HEK293 (cell line): ENCODE measurements around the gene PROX2.
A peak's percentile ranks its signal among the peaks of the same experiment; 100 is the strongest.

Experiments
- FEZF1 ChIP-seq: fragments of 450-650 bp; formaldehyde crosslinking; IDR thresholded peaks from 2 replicates; pipeline ENCODE4 v1.5.1; 2016; ENCODE audit warnings: missing biosample characterization, missing genetic modification characterization
- GLI2 ChIP-seq: fragments of 450-650 bp; formaldehyde crosslinking; IDR thresholded peaks from 2 replicates; pipeline ENCODE4; 2017; ENCODE audit warnings: missing biosample characterization, missing genetic modification characterization, low read depth, borderline replicate concordance
- HOXD13 ChIP-seq: sonication (generic); formaldehyde crosslinking; IDR thresholded peaks from 2 replicates; pipeline ENCODE4 v1.8.0; 2022; ENCODE audit warnings: missing genetic modification reagents, borderline replicate concordance
- SP7 ChIP-seq: fragments of 450-650 bp; formaldehyde crosslinking; IDR thresholded peaks from 2 replicates; pipeline ENCODE4 v1.5.1; 2016; ENCODE audit warnings: missing biosample characterization, missing genetic modification characterization
- ZBTB8A ChIP-seq: fragments of 450-650 bp; formaldehyde crosslinking; IDR thresholded peaks from 2 replicates; pipeline ENCODE4 v1.5.1; 2016; ENCODE audit warnings: missing biosample characterization, missing genetic modification characterization
- ZFP41 ChIP-seq: fragments of 450-650 bp; formaldehyde crosslinking; IDR thresholded peaks from 2 replicates; pipeline ENCODE4 v1.5.1; 2016; ENCODE audit warnings: missing biosample characterization, missing genetic modification characterization, borderline replicate concordance
- ZNF133 ChIP-seq: fragments of 450-650 bp; formaldehyde crosslinking; IDR thresholded peaks from 2 replicates; pipeline ENCODE4 v1.5.1; 2016; ENCODE audit warnings: missing biosample characterization, missing genetic modification characterization
- ZNF155 ChIP-seq: fragments of 450-650 bp; formaldehyde crosslinking; IDR thresholded peaks from 2 replicates; pipeline ENCODE4 v1.5.1; 2016; ENCODE audit warnings: missing biosample characterization, missing genetic modification characterization
- ZNF202 ChIP-seq: fragments of 450-650 bp; formaldehyde crosslinking; IDR thresholded peaks from 2 replicates; pipeline ENCODE4 v1.5.1; 2016; ENCODE audit warnings: missing biosample characterization, missing genetic modification characterization, borderline replicate concordance
- ZNF221 ChIP-seq: fragments of 450-650 bp; formaldehyde crosslinking; IDR thresholded peaks from 2 replicates; pipeline ENCODE4 v1.5.1; 2017; ENCODE audit warnings: missing biosample characterization, missing genetic modification characterization, borderline replicate concordance
- ZNF274 ChIP-seq, 2 experiments: fragments of 200-500 bp in 1 of 2; fragments of 450-650 bp in 1 of 2; sonication (Bioruptor generic) in 1 of 2; formaldehyde crosslinking in 1 of 2; IDR thresholded peaks; 2 replicates each; pipeline versions ENCODE4 v1.5.1 to v1.6.1; 2014 to 2016; ENCODE audit warnings: borderline replicate concordance in 1 of 2, inconsistent platforms in 1 of 2, low read length in 1 of 2, missing biosample characterization in 1 of 2, missing genetic modification characterization in 1 of 2
- ZNF341 ChIP-seq: fragments of 450-650 bp; formaldehyde crosslinking; IDR thresholded peaks from 2 replicates; pipeline ENCODE4; 2016; ENCODE audit warnings: low read depth, missing biosample characterization, missing genetic modification characterization
- ZNF426 ChIP-seq: fragments of 450-650 bp; formaldehyde crosslinking; IDR thresholded peaks from 2 replicates; pipeline ENCODE4 v1.5.1; 2017; ENCODE audit warnings: missing biosample characterization, missing genetic modification characterization, mild to moderate bottlenecking, inconsistent platforms, moderate library complexity
- ZNF510 ChIP-seq: fragments of 450-650 bp; formaldehyde crosslinking; IDR thresholded peaks from 2 replicates; pipeline ENCODE4 v1.5.1; 2018; ENCODE audit warnings: mild to moderate bottlenecking, missing genetic modification characterization, missing biosample characterization; ENCODE audit not compliant: insufficient replicate concordance
- ZNF610 ChIP-seq: fragments of 450-650 bp; formaldehyde crosslinking; IDR thresholded peaks from 2 replicates; pipeline ENCODE4 v1.5.1; 2016; ENCODE audit warnings: missing biosample characterization, missing genetic modification characterization, borderline replicate concordance
- ZNF660 ChIP-seq: fragments of 450-650 bp; IDR thresholded peaks from 2 replicates; pipeline ENCODE4 v1.5.1; 2018; ENCODE audit warnings: missing biosample characterization, mild to moderate bottlenecking, missing genetic modification characterization
- ZNF701 ChIP-seq: fragments of 450-650 bp; formaldehyde crosslinking; IDR thresholded peaks from 2 replicates; pipeline ENCODE4 v1.5.1; 2016; ENCODE audit warnings: missing biosample characterization, missing genetic modification characterization
- ZNF747 ChIP-seq: fragments of 450-650 bp; formaldehyde crosslinking; IDR thresholded peaks from 2 replicates; pipeline ENCODE4 v1.5.1; 2016; ENCODE audit warnings: missing biosample characterization, missing genetic modification characterization
- ZNF768 ChIP-seq: fragments of 450-650 bp; formaldehyde crosslinking; IDR thresholded peaks from 2 replicates; pipeline ENCODE4 v1.5.1; 2018; ENCODE audit warnings: missing biosample characterization, mild to moderate bottlenecking, missing genetic modification characterization
- ZNF777 ChIP-seq: fragments of 450-650 bp; formaldehyde crosslinking; IDR thresholded peaks from 2 replicates; pipeline ENCODE4 v1.5.1; 2017; ENCODE audit warnings: missing biosample characterization, missing genetic modification characterization, borderline replicate concordance
- ZNF785 ChIP-seq: fragments of 450-650 bp; formaldehyde crosslinking; IDR thresholded peaks from 2 replicates; pipeline ENCODE4 v1.5.1; 2016; ENCODE audit warnings: missing biosample characterization, missing genetic modification characterization
- TF ChIP-seq, protein P1 (sequence below): fragments of 450-650 bp; formaldehyde crosslinking; IDR thresholded peaks from 2 replicates; pipeline ENCODE4 v1.5.1; 2016; ENCODE audit warnings: missing biosample characterization, missing genetic modification characterization
- TF ChIP-seq, protein P2 (sequence below): fragments of 450-650 bp; formaldehyde crosslinking; IDR thresholded peaks from 2 replicates; pipeline ENCODE4 v1.5.1; 2017; ENCODE audit warnings: missing biosample characterization, missing genetic modification characterization
- TF ChIP-seq, protein P3 (sequence below): fragments of 450-650 bp; formaldehyde crosslinking; IDR thresholded peaks from 2 replicates; pipeline ENCODE4 v1.5.1; 2016; ENCODE audit warnings: missing biosample characterization, missing genetic modification characterization
- TF ChIP-seq, protein P4 (sequence below): fragments of 450-650 bp; formaldehyde crosslinking; IDR thresholded peaks from 2 replicates; pipeline ENCODE4 v1.5.1; 2016; ENCODE audit warnings: missing biosample characterization, missing genetic modification characterization
- TF ChIP-seq, protein P5 (sequence below): fragments of 450-650 bp; formaldehyde crosslinking; IDR thresholded peaks from 2 replicates; pipeline ENCODE4 v1.5.1; 2017; ENCODE audit warnings: missing biosample characterization, missing genetic modification characterization
- TF ChIP-seq, protein P6 (sequence below): fragments of 450-650 bp; formaldehyde crosslinking; IDR thresholded peaks from 2 replicates; pipeline ENCODE4 v1.5.1; 2016; ENCODE audit warnings: missing biosample characterization, missing genetic modification characterization

Gene PROX2

DNA sequence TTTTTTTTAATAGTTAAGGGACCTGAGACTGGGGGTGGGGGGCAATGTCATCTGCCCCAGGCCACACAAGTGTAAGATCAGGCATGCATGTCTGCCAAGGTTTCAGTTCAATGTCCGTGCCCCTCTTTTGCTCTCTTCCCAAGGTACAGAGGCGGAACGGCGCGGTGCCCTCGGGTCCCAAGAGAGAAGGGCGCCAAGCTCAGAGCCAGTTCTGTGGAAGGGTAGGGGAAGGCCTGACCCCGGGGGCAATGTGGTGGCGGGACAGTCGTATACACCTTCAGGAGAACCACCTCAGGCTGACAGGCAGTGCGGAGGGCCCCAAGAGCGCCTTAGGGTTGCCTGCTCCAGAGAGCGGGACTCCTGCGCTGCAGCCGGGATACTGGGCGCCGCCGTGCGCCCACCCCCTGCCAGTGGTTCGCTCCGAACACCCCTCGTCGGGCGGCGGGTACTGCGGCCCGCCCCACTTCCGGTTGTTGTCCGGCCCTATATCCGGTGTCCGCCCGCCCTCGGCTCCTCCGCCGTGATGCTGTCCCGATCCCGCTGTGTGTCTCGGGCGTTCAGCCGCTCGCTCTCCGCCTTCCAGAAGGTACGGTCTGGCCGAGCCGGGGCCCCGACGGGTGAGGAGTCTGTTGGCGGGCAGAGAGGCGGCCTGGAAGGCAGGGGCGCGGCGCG is 5.6 kb upstream of the PROX2 start, which contains the start of gene DLST (continued):
- no peak for TF ChIP-seq ZNF202
- no peak for TF ChIP-seq ZNF426
- TF ChIP-seq FEZF1 (tag by site-specific recombination) = no peak
- no peak for TF ChIP-seq ZNF768 (tag by site-specific recombination)
- TF ChIP-seq ZNF660 (tag by site-specific recombination) = peak; percentile 64; the same call in 1 of the 2 replicates
- no peak; the same call in 1 of the 2 replicates for TF ChIP-seq ZNF777 (tag by site-specific recombination)
- TF ChIP-seq, protein P1, sequence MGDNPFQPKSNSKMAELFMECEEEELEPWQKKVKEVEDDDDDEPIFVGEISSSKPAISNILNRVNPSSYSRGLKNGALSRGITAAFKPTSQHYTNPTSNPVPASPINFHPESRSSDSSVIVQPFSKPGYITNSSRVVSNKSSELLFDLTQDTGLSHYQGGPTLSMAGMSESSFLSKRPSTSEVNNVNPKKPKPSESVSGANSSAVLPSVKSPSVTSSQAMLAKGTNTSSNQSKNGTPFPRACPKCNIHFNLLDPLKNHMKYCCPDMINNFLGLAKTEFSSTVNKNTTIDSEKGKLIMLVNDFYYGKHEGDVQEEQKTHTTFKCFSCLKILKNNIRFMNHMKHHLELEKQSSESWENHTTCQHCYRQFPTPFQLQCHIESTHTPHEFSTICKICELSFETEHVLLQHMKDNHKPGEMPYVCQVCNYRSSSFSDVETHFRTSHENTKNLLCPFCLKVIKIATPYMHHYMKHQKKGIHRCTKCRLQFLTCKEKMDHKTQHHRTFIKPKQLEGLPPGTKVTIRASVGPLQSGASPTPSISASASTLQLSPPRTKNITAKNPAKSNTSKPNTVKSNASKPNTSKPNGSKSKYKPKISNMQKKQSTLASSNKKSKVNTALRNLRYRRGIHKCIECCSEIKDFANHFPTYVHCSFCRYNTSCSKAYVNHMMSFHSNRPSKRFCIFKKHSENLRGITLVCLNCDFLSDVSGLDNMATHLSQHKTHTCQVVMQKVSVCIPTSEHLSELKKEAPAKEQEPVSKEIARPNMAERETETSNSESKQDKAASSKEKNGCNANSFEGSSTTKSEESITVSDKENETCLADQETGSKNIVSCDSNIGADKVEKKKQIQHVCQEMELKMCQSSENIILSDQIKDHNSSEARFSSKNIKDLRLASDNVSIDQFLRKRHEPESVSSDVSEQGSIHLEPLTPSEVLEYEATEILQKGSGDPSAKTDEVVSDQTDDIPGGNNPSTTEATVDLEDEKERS (tag by site-specific recombination) = no peak
- TF ChIP-seq ZNF747 (tag by site-specific recombination) = no peak
- TF ChIP-seq, protein P2, sequence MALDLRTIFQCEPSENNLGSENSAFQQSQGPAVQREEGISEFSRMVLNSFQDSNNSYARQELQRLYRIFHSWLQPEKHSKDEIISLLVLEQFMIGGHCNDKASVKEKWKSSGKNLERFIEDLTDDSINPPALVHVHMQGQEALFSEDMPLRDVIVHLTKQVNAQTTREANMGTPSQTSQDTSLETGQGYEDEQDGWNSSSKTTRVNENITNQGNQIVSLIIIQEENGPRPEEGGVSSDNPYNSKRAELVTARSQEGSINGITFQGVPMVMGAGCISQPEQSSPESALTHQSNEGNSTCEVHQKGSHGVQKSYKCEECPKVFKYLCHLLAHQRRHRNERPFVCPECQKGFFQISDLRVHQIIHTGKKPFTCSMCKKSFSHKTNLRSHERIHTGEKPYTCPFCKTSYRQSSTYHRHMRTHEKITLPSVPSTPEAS (tag by site-specific recombination) = no peak
- no peak for TF ChIP-seq ZNF155
- peak; percentile 56 for TF ChIP-seq ZNF341 (tag by site-specific recombination)
- TF ChIP-seq ZBTB8A (tag by site-specific recombination) = peak; percentile 99
- TF ChIP-seq, protein P3, sequence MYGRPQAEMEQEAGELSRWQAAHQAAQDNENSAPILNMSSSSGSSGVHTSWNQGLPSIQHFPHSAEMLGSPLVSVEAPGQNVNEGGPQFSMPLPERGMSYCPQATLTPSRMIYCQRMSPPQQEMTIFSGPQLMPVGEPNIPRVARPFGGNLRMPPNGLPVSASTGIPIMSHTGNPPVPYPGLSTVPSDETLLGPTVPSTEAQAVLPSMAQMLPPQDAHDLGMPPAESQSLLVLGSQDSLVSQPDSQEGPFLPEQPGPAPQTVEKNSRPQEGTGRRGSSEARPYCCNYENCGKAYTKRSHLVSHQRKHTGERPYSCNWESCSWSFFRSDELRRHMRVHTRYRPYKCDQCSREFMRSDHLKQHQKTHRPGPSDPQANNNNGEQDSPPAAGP (tag by site-specific recombination) = peak; percentile 72; the same call in 1 of the 2 replicates
- TF ChIP-seq ZNF785 (tag by site-specific recombination) = no peak
- TF ChIP-seq, protein P4, sequence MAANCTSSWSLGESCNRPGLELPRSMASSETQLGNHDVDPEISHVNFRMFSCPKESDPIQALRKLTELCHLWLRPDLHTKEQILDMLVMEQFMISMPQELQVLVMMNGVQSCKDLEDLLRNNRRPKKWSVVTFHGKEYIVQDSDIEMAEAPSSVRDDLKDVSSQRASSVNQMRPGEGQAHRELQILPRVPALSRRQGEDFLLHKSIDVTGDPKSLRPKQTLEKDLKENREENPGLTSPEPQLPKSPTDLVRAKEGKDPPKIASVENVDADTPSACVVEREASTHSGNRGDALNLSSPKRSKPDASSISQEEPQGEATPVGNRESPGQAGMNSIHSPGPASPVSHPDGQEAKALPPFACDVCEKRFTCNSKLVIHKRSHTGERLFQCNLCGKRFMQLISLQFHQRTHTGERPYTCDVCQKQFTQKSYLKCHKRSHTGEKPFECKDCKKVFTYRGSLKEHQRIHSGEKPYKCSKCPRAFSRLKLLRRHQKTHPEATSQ = no peak
- no peak for TF ChIP-seq ZNF133 (tag by site-specific recombination)
- TF ChIP-seq, protein P5, sequence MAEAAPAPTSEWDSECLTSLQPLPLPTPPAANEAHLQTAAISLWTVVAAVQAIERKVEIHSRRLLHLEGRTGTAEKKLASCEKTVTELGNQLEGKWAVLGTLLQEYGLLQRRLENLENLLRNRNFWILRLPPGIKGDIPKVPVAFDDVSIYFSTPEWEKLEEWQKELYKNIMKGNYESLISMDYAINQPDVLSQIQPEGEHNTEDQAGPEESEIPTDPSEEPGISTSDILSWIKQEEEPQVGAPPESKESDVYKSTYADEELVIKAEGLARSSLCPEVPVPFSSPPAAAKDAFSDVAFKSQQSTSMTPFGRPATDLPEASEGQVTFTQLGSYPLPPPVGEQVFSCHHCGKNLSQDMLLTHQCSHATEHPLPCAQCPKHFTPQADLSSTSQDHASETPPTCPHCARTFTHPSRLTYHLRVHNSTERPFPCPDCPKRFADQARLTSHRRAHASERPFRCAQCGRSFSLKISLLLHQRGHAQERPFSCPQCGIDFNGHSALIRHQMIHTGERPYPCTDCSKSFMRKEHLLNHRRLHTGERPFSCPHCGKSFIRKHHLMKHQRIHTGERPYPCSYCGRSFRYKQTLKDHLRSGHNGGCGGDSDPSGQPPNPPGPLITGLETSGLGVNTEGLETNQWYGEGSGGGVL = peak; percentile 72
- TF ChIP-seq ZNF510 (tag by site-specific recombination) = no peak
- TF ChIP-seq, protein P6, sequence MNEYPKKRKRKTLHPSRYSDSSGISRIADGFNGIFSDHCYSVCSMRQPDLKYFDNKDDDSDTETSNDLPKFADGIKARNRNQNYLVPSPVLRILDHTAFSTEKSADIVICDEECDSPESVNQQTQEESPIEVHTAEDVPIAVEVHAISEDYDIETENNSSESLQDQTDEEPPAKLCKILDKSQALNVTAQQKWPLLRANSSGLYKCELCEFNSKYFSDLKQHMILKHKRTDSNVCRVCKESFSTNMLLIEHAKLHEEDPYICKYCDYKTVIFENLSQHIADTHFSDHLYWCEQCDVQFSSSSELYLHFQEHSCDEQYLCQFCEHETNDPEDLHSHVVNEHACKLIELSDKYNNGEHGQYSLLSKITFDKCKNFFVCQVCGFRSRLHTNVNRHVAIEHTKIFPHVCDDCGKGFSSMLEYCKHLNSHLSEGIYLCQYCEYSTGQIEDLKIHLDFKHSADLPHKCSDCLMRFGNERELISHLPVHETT = peak; percentile 89
- no peak for TF ChIP-seq ZFP41 (tag by site-specific recombination)
- no peak for TF ChIP-seq ZNF701 (tag by site-specific recombination)
- TF ChIP-seq ZNF221 (tag by site-specific recombination) = no peak
- no peak for TF ChIP-seq ZNF274 (IDR thresholded peaks at IDR 0.05; ENCODE audit: low read length)
- TF ChIP-seq ZNF274 (tag by site-specific recombination; IDR thresholded peaks at IDR 0.05; ENCODE audit: borderline replicate concordance) = no peak
- no peak for TF ChIP-seq HOXD13
- TF ChIP-seq ZNF610 = peak; percentile 68
- peak; percentile 85 for TF ChIP-seq SP7 (tag by site-specific recombination)
- TF ChIP-seq GLI2 (tag by site-specific recombination) = no peak
